ENCODE data around the gene QDPR. TPM values are rescaled to one million over a fixed set of nuclear protein-coding genes. Genes with fewer than 3 reads are reported as not detected.

The QDPR gene
- total and polyA plus RNA-seq, 10 of the 15 experiments (the other 5 are each of a cell fraction or from before 2014, with no cell fraction given): 3.0 to 27.7 (median 11.8) TPM

- H4K20me1 ChIP-seq (ENCODE audit: control insufficient read depth, insufficient read depth): no peaks in the 10 kb centered on the region
- H3K36me3 ChIP-seq (ENCODE audit: control insufficient read depth in 2 of 2, insufficient read depth in 2 of 2, low read length in 1 of 2): no peaks in the 10 kb centered on the region
- DNase-seq (ENCODE audit: low read depth, low spot score) (no peak), ATAC-seq (no peak), FAIRE-seq (no peak)
- H3K4me3 ChIP-seq: no peak overlapping the region
- H3K9ac ChIP-seq (ENCODE audit: control insufficient read depth, insufficient read depth, low read length): no peak overlapping the region
- intact Hi-C loops (cut with micrococcal nuclease; ENCODE audit: unreplicated experiment) (no loop called here), in situ Hi-C loops (cut with MboI) (loop anchor here (10.0 kb wide), 1 partner anchor 806 kb away; no protein-coding TSS in a partner anchor)
- ChIA-PET POLR2A (no interaction called here), SMC1A (ENCODE audit: uncharacterized antibody, unreplicated experiment) (interaction anchor here (0.9 to 1.8 kb wide), 2 partner anchors 11 to 36 kb away, joined by 4 to 5 read pairs; no protein-coding TSS in a partner anchor), CTCF (no interaction called here), RAD21 (ENCODE audit: unreplicated experiment) (no interaction called here)
- no peaks in the 10 kb centered on the region; a peak in 1 of 4 replicates for H3K27me3 ChIP-seq (replicated peaks in 1 of 2; ENCODE audit: control insufficient read depth in 2 of 2, insufficient read depth in 2 of 2, low read length in 1 of 2)
- H3K4me1 ChIP-seq (ENCODE audit: control insufficient read depth, insufficient read depth, low read length): no peaks in the 10 kb centered on the region
- 75% methylated on average over 4 of the region's 4 CpGs for WGBS (ENCODE audit: insufficient coverage, insufficient replicate concordance, low lambda C conversion rate, missing lambda C conversion rate)
- no TSS peak for BruUV-seq (replicated peaks)
- no peaks in the 10 kb centered on the region for H3K9me3 ChIP-seq (replicated peaks; ENCODE audit: control insufficient read depth, insufficient read depth, low read length)
- H2AFZ ChIP-seq (ENCODE audit: control insufficient read depth, low read depth, low read length): no peak overlapping the region
- H3K4me2 ChIP-seq (ENCODE audit: control insufficient read depth, insufficient read depth): no peak overlapping the region
- no peak overlapping the region for H3K27ac ChIP-seq (ENCODE audit: control insufficient read depth, insufficient read depth)
- no peaks in the 10 kb centered on the region for H3K79me2 ChIP-seq (ENCODE audit: control insufficient read depth, insufficient read depth, low read length)
- TF ChIP-seq EED (IDR thresholded peaks at IDR 0.05; ENCODE audit: low read depth) (no peak), ZBED1 (IDR thresholded peaks at IDR 0.05; ENCODE audit: borderline replicate concordance) (no peak), ZBTB40 (IDR thresholded peaks at IDR 0.05; ENCODE audit: borderline replicate concordance) (no peak), IRF4 (IDR thresholded peaks at IDR 0.05; ENCODE audit: low read depth, low read length) (no peak), PAX8 (IDR thresholded peaks at IDR 0.05) (no peak), NR2C2 (IDR thresholded peaks at IDR 0.05; ENCODE audit: borderline replicate concordance, control insufficient read depth, insufficient read length, low read depth) (no peak), IKZF2 (IDR thresholded peaks at IDR 0.05) (no peak), BCLAF1 (IDR thresholded peaks at IDR 0.05) (no peak), STAT1 (conservative IDR thresholded peaks at IDR 0.05) (no peak), CBX5 (IDR thresholded peaks at IDR 0.05; ENCODE audit: low read depth) (no peak), E2F8 (IDR thresholded peaks at IDR 0.05; ENCODE audit: low read depth, partially characterized antibody) (no peak), ASH2L (IDR thresholded peaks at IDR 0.05; ENCODE audit: borderline replicate concordance, low read depth) (no peak), POU2F2 (IDR thresholded peaks at IDR 0.05; ENCODE audit: borderline replicate concordance, low read depth, low read length) (no peak), MYB (IDR thresholded peaks at IDR 0.05; ENCODE audit: borderline replicate concordance, low read depth, low read length) (no peak), BMI1 (IDR thresholded peaks at IDR 0.05; ENCODE audit: borderline replicate concordance) (no peak)
These were observed 47.2 kb upstream of the QDPR start for GRCh38 chr4:17558941-17559708.
